OCI-LY1 (cell line): Measurements from ENCODE around the gene PUSL1.

ENCODE experiments used
- H2AFZ ChIP-seq: fragments of 200-600 bp; sonication (generic), shearing (Covaris generic); 2 replicates; pipeline ENCODE4 v1.6.0; 2014; ENCODE audit warnings: antibody characterized with exemption, mild to moderate bottlenecking, low read length
- H3F3A ChIP-seq: fragments of 200-600 bp; sonication (generic), shearing (Covaris generic); 2 replicates; pipeline ENCODE4 v1.6.0; 2014; ENCODE audit warnings: mild to moderate bottlenecking, antibody characterized with exemption, low read length, moderate library complexity; ENCODE audit not compliant: insufficient read depth
- H3K27ac ChIP-seq: fragments of 200-600 bp; sonication (generic); 2 replicates; pipeline ENCODE4 v1.5.1; 2014; ENCODE audit warnings: low read length, mixed run types, mild to moderate bottlenecking, low read depth; ENCODE audit not compliant: poor library complexity, severe bottlenecking
- H3K27me3 ChIP-seq: fragments of 200-600 bp; sonication (generic); 2 replicates; pipeline ENCODE4 v1.6.0; 2014; ENCODE audit warnings: antibody characterized with exemption, mild to moderate bottlenecking, low read length, moderate library complexity; ENCODE audit not compliant: insufficient read depth
- H3K36me3 ChIP-seq: fragments of 200-600 bp; sonication (generic); 2 replicates; pipeline ENCODE4 v1.6.1; 2014; ENCODE audit warnings: mild to moderate bottlenecking, antibody characterized with exemption, low read length, moderate library complexity, mixed read lengths; ENCODE audit not compliant: insufficient read depth
- H3K4me1 ChIP-seq: fragments of 200-600 bp; sonication (generic); 2 replicates; pipeline ENCODE4 v1.5.1; 2014; ENCODE audit warnings: mild to moderate bottlenecking, low read length, moderate library complexity; ENCODE audit not compliant: insufficient read depth, severe bottlenecking
- H3K4me2 ChIP-seq: fragments of 200-600 bp; sonication (generic), shearing (Covaris generic); 2 replicates; pipeline ENCODE4 v1.6.1; 2014; ENCODE audit warnings: low read length
- H3K4me3 ChIP-seq: fragments of 200-600 bp; sonication (generic); 2 replicates; pipeline ENCODE4 v1.5.1; 2014; ENCODE audit warnings: low read length, low read depth, mild to moderate bottlenecking, mixed read lengths; ENCODE audit not compliant: poor library complexity, severe bottlenecking
- H3K79me2 ChIP-seq: fragments of 200-600 bp; shearing (Covaris generic); 2 replicates; pipeline ENCODE4 v1.6.1; 2016; ENCODE audit warnings: mixed run types, low read length, mixed read lengths; ENCODE audit not compliant: insufficient read depth
- H3K9ac ChIP-seq: fragments of 200-600 bp; sonication (generic), shearing (Covaris generic); 2 replicates; pipeline ENCODE4 v1.6.1; 2014; ENCODE audit warnings: mild to moderate bottlenecking, low read length, mixed read lengths
- H3K9me2 ChIP-seq: fragments of 200-600 bp; sonication (generic), shearing (Covaris generic); 2 replicates; pipeline ENCODE4 v1.6.1; 2014; ENCODE audit warnings: low read depth, mild to moderate bottlenecking, low read length, mixed read lengths
- H3K9me3 ChIP-seq: fragments of 200-600 bp; shearing (Covaris generic); 2 replicates; pipeline ENCODE4 v1.6.1; 2014; ENCODE audit warnings: low read length, mixed read lengths
- H4K20me1 ChIP-seq: fragments of 200-600 bp; sonication (generic), shearing (Covaris generic); 2 replicates; pipeline ENCODE4 v1.6.0; 2016; ENCODE audit warnings: mild to moderate bottlenecking, low read length; ENCODE audit not compliant: insufficient read depth
- CTCF ChIP-seq: fragments of 200-600 bp; sonication (generic), shearing (Covaris generic); IDR thresholded peaks from 2 replicates; pipeline ENCODE4 v1.5.1; 2017; ENCODE audit warnings: mild to moderate bottlenecking, antibody characterized with exemption, low read length, moderate library complexity, mixed read lengths
- EZH2 ChIP-seq: fragments of 200-600 bp; sonication (generic), shearing (Covaris generic); IDR thresholded peaks from 2 replicates; pipeline ENCODE4 v1.8.0; 2017; ENCODE audit warnings: borderline replicate concordance, mixed run types, mild to moderate bottlenecking, antibody characterized with exemption, low read length, moderate library complexity, mixed read lengths

Gene PUSL1

GRCh38 chr1:1359664-1360468 lies 51.5 kb downstream of the PUSL1 start:
- no peaks in the 10 kb centered on the region for H3K9me2 ChIP-seq
- TF ChIP-seq EZH2 (no peak), CTCF (no peak)
- H3K9me3 ChIP-seq, result no peaks in the 10 kb centered on the region
- no peak overlapping the region for H2AFZ ChIP-seq
- H3K36me3 ChIP-seq, result no peaks in the 10 kb centered on the region
- peaks cover 6% of the 10 kb centered on the region for H3K4me1 ChIP-seq
- no peaks in the 10 kb centered on the region for H4K20me1 ChIP-seq
- no peak overlapping the region for H3K4me2 ChIP-seq
- no peaks in the 10 kb centered on the region for H3K79me2 ChIP-seq
- H3K27me3 ChIP-seq, result peaks cover 7% of the 10 kb centered on the region; the same call in 1 of the 2 replicates
- H3K4me3 ChIP-seq, result no peak overlapping the region
- no peaks in the 10 kb centered on the region for H3F3A ChIP-seq
- H3K27ac ChIP-seq, result no peak overlapping the region
- H3K9ac ChIP-seq, result no peak overlapping the region

- no peaks in the 10 kb centered on the region for H4K20me1 ChIP-seq
- H3K9ac ChIP-seq, result no peak overlapping the region
- H3K4me1 ChIP-seq, result peaks cover 6% of the 10 kb centered on the region
- H3F3A ChIP-seq, result no peaks in the 10 kb centered on the region
- H3K36me3 ChIP-seq, result no peaks in the 10 kb centered on the region
- no peak overlapping the region for H3K27ac ChIP-seq
- peaks cover 7% of the 10 kb centered on the region; the same call in 1 of the 2 replicates for H3K27me3 ChIP-seq
- H2AFZ ChIP-seq, result no peak overlapping the region
- TF ChIP-seq EZH2 (no peak), CTCF (no peak)
- no peaks in the 10 kb centered on the region for H3K79me2 ChIP-seq
- H3K4me2 ChIP-seq, result no peak overlapping the region
- H3K9me3 ChIP-seq, result no peaks in the 10 kb centered on the region
- H3K9me2 ChIP-seq, result no peaks in the 10 kb centered on the region
- no peak overlapping the region for H3K4me3 ChIP-seq
Measured at GRCh38 chr1:1360506-1361169, 52.2 kb downstream of the PUSL1 start.
